HepG2 (cell line): ENCODE results near the gene TMEM145. TPM values are rescaled to one million over a fixed set of nuclear protein-coding genes. Genes with fewer than 3 reads are reported as not detected.

Experiments
- KLF16 ChIP-seq, 2 experiments: sonication (generic) in 1 of 2; formaldehyde crosslinking in 1 of 2; IDR thresholded peaks; 2 replicates each; pipeline versions ENCODE4 v1.6.1 to v1.8.0; 2016 to 2023; ENCODE audit warnings: missing genetic modification reagents in 2 of 2, missing compliant biosample characterization in 1 of 2
- LCORL ChIP-seq, 2 experiments: fragments of 450-650 bp in 1 of 2; sonication (generic) in 1 of 2; formaldehyde crosslinking in 1 of 2; IDR thresholded peaks; 2 replicates each; pipeline versions ENCODE4 v1.5.0 to v1.6.1; 2017 to 2020; ENCODE audit warnings: antibody characterized with exemption in 1 of 2, missing genetic modification reagents in 1 of 2
- POLR2A ChIP-seq, 2 experiments: IDR thresholded peaks; 2 replicates each; pipeline ENCODE4 v1.6.1; 2011; ENCODE audit warnings: low read depth in 2 of 2, low read length in 2 of 2, mild to moderate bottlenecking in 1 of 2, moderate library complexity in 1 of 2; ENCODE audit not compliant: insufficient read depth in 1 of 2
- POLR2AphosphoS5 ChIP-seq: IDR thresholded peaks from 2 replicates; pipeline ENCODE4 v1.6.1; 2012; ENCODE audit warnings: low read depth, low read length
- SALL1 ChIP-seq: sonication (generic); formaldehyde crosslinking; IDR thresholded peaks from 2 replicates; pipeline ENCODE4 v1.8.0; 2022; ENCODE audit warnings: mild to moderate bottlenecking, missing genetic modification reagents
- THAP11 ChIP-seq: IDR thresholded peaks from 2 replicates; pipeline ENCODE4 v1.6.1; 2016; ENCODE audit warnings: missing biosample characterization, missing genetic modification reagents
- ZNF225 ChIP-seq: sonication (generic); formaldehyde crosslinking; IDR thresholded peaks from 2 replicates; pipeline ENCODE4 v1.4.0; 2020; ENCODE audit warnings: mild to moderate bottlenecking, missing genetic modification reagents
- ZNF235 ChIP-seq: sonication (generic); formaldehyde crosslinking; IDR thresholded peaks from 2 replicates; pipeline ENCODE4 v1.8.1; 2023; ENCODE audit warnings: mild to moderate bottlenecking, missing genetic modification reagents, borderline replicate concordance
- ZNF883 ChIP-seq: sonication (generic); formaldehyde crosslinking; IDR thresholded peaks from 2 replicates; pipeline ENCODE4 v1.5.1; 2020; ENCODE audit warnings: mild to moderate bottlenecking, missing genetic modification reagents; ENCODE audit errors: not compliant biosample characterization
- polyA plus RNA-seq, 8 experiments: library from polyadenylated mRNA; depleted of rRNA in 3 of 8; stranded (reverse) in 7 of 8; unstranded in 1 of 8; fragments of >200 nt; fragmentation: Illumina TruSeq in 4 of 8; extraction: Trizol in 4 of 8; gene quantifications; 2 replicates each; pipeline versions ENCODE4 v1.2.1 to v1.2.3, GENCODE V29; 2011 to 2016; ENCODE audit warnings: low read depth in 4 of 8, missing spikeins in 1 of 8, mixed read lengths in 1 of 8; ENCODE audit not compliant: insufficient read depth in 1 of 8
- total RNA-seq, 5 experiments: library from RNA; depleted of rRNA; stranded (reverse); fragments of >200 nt; fragmentation: Illumina TruSeq; extraction: Trizol; gene quantifications; 2 replicates each; pipeline ENCODE4 v1.2.3, GENCODE V29; 2016; ENCODE audit warnings: low read depth in 1 of 5
- TF ChIP-seq, protein P1 (sequence below): sonication (generic); formaldehyde crosslinking; IDR thresholded peaks from 2 replicates; pipeline ENCODE4 v1.5.1; 2020; ENCODE audit warnings: mild to moderate bottlenecking, missing genetic modification reagents, moderate library complexity
- TF ChIP-seq, protein P2 (sequence below): sonication (generic); formaldehyde crosslinking; IDR thresholded peaks from 2 replicates; pipeline ENCODE4 v1.9.0; 2022; ENCODE audit warnings: low read depth, missing genetic modification reagents
- TF ChIP-seq, protein P3 (sequence below): sonication (generic); formaldehyde crosslinking; conservative IDR thresholded peaks from 2 replicates; pipeline ENCODE4 v1.5.0; 2020; ENCODE audit warnings: missing genetic modification reagents
- TF ChIP-seq, protein P4 (sequence below): sonication (generic); formaldehyde crosslinking; IDR thresholded peaks from 2 replicates; pipeline ENCODE4 v1.5.0; 2020; ENCODE audit warnings: mild to moderate bottlenecking, missing genetic modification reagents
- TF ChIP-seq, protein P5 (sequence below): sonication (generic); formaldehyde crosslinking; IDR thresholded peaks from 2 replicates; pipeline ENCODE4 v1.8.0; 2022; ENCODE audit warnings: mild to moderate bottlenecking, missing genetic modification reagents, borderline replicate concordance

The TMEM145 gene
- total and polyA plus RNA-seq, 2 of the 13 experiments (the other 11 are each of a cell fraction or from before 2014, with no cell fraction given): 0.07 to 5.1 TPM

DNA sequence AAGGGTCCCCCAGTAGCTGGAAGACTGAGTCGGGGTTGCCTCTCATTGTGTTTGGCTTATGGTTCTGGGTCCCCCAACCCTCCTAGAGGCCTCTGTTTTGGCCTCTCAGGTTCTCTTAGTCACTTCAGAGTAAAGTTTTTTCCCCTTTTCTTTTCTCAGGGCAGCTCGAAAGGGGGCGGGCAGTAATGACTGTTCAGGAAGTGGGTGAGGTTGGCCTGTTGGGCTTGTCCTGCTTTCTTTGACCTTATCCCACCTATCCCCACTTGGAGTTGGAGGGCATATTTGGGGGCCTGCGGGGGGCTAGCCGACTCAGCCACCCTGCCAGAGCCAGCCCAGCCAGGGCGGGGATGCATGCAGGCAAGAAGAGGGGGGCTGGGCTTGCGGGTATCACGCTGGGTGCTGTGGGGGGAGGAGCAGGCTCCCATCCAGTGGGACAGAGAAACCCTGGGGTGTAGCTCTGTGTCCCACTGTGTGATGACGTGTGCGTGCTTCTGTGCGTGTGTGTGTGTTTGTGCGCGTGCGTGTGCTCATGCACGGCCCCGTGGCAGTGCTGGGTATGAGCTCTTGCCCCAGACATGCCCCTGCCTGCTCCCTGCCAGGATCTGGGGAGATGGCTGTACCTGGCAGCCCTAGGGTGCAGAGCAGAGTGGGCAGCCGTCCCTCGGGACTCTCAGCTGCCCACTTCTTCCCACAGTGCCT lies 42.6 kb upstream of the TMEM145 start (continued):
- TF ChIP-seq, protein P1, sequence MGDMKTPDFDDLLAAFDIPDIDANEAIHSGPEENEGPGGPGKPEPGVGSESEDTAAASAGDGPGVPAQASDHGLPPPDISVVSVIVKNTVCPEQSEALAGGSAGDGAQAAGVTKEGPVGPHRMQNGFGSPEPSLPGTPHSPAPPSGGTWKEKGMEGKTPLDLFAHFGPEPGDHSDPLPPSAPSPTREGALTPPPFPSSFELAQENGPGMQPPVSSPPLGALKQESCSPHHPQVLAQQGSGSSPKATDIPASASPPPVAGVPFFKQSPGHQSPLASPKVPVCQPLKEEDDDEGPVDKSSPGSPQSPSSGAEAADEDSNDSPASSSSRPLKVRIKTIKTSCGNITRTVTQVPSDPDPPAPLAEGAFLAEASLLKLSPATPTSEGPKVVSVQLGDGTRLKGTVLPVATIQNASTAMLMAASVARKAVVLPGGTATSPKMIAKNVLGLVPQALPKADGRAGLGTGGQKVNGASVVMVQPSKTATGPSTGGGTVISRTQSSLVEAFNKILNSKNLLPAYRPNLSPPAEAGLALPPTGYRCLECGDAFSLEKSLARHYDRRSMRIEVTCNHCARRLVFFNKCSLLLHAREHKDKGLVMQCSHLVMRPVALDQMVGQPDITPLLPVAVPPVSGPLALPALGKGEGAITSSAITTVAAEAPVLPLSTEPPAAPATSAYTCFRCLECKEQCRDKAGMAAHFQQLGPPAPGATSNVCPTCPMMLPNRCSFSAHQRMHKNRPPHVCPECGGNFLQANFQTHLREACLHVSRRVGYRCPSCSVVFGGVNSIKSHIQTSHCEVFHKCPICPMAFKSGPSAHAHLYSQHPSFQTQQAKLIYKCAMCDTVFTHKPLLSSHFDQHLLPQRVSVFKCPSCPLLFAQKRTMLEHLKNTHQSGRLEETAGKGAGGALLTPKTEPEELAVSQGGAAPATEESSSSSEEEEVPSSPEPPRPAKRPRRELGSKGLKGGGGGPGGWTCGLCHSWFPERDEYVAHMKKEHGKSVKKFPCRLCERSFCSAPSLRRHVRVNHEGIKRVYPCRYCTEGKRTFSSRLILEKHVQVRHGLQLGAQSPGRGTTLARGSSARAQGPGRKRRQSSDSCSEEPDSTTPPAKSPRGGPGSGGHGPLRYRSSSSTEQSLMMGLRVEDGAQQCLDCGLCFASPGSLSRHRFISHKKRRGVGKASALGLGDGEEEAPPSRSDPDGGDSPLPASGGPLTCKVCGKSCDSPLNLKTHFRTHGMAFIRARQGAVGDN (CRISPR knock-in tag): peak; percentile 61
- TF ChIP-seq, protein P2, sequence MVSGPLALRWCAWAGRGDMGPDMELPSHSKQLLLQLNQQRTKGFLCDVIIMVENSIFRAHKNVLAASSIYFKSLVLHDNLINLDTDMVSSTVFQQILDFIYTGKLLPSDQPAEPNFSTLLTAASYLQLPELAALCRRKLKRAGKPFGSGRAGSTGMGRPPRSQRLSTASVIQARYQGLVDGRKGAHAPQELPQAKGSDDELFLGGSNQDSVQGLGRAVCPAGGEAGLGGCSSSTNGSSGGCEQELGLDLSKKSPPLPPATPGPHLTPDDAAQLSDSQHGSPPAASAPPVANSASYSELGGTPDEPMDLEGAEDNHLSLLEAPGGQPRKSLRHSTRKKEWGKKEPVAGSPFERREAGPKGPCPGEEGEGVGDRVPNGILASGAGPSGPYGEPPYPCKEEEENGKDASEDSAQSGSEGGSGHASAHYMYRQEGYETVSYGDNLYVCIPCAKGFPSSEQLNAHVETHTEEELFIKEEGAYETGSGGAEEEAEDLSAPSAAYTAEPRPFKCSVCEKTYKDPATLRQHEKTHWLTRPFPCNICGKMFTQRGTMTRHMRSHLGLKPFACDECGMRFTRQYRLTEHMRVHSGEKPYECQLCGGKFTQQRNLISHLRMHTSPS (CRISPR knock-in tag): peak; percentile 48; the same call in 1 of the 2 replicates
- no peak for TF ChIP-seq THAP11 (CRISPR knock-in tag)
- TF ChIP-seq SALL1 (CRISPR knock-in tag): peak; percentile 21; the same call in 1 of the 2 replicates
- 0 out of 2 replicates have a peak, but pooled peaks have one; percentile 22 for TF ChIP-seq ZNF225
- no peak for TF ChIP-seq ZNF883 (CRISPR knock-in tag)
- TF ChIP-seq, protein P3, sequence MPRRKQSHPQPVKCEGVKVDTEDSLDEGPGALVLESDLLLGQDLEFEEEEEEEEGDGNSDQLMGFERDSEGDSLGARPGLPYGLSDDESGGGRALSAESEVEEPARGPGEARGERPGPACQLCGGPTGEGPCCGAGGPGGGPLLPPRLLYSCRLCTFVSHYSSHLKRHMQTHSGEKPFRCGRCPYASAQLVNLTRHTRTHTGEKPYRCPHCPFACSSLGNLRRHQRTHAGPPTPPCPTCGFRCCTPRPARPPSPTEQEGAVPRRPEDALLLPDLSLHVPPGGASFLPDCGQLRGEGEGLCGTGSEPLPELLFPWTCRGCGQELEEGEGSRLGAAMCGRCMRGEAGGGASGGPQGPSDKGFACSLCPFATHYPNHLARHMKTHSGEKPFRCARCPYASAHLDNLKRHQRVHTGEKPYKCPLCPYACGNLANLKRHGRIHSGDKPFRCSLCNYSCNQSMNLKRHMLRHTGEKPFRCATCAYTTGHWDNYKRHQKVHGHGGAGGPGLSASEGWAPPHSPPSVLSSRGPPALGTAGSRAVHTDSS (CRISPR knock-in tag): no peak
- TF ChIP-seq, protein P4, sequence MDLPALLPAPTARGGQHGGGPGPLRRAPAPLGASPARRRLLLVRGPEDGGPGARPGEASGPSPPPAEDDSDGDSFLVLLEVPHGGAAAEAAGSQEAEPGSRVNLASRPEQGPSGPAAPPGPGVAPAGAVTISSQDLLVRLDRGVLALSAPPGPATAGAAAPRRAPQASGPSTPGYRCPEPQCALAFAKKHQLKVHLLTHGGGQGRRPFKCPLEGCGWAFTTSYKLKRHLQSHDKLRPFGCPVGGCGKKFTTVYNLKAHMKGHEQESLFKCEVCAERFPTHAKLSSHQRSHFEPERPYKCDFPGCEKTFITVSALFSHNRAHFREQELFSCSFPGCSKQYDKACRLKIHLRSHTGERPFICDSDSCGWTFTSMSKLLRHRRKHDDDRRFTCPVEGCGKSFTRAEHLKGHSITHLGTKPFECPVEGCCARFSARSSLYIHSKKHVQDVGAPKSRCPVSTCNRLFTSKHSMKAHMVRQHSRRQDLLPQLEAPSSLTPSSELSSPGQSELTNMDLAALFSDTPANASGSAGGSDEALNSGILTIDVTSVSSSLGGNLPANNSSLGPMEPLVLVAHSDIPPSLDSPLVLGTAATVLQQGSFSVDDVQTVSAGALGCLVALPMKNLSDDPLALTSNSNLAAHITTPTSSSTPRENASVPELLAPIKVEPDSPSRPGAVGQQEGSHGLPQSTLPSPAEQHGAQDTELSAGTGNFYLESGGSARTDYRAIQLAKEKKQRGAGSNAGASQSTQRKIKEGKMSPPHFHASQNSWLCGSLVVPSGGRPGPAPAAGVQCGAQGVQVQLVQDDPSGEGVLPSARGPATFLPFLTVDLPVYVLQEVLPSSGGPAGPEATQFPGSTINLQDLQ (CRISPR knock-in tag): no peak
- TF ChIP-seq, protein P5, sequence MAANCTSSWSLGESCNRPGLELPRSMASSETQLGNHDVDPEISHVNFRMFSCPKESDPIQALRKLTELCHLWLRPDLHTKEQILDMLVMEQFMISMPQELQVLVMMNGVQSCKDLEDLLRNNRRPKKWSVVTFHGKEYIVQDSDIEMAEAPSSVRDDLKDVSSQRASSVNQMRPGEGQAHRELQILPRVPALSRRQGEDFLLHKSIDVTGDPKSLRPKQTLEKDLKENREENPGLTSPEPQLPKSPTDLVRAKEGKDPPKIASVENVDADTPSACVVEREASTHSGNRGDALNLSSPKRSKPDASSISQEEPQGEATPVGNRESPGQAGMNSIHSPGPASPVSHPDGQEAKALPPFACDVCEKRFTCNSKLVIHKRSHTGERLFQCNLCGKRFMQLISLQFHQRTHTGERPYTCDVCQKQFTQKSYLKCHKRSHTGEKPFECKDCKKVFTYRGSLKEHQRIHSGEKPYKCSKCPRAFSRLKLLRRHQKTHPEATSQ (CRISPR knock-in tag): no peak
- no peak for TF ChIP-seq ZNF235 (CRISPR knock-in tag)
- no peak for TF ChIP-seq LCORL (IDR thresholded peaks at IDR 0.05)
- TF ChIP-seq LCORL (CRISPR knock-in tag; IDR thresholded peaks at IDR 0.05): 0 out of 2 replicates have a peak, but pooled peaks have one; percentile 29
- TF ChIP-seq POLR2A (IDR thresholded peaks at IDR 0.05; ENCODE audit: insufficient read depth in 1 of 2, low read depth in 2 of 2, low read length in 2 of 2): peak in 1 of 2 experiments; percentile 42; a peak in 1 of 4 replicates
- TF ChIP-seq KLF16 (CRISPR knock-in tag; IDR thresholded peaks at IDR 0.05): 0 out of 4 replicates have a peak, but pooled peaks of 1 of the 2 experiments have one; percentile 24
- TF ChIP-seq POLR2AphosphoS5: 0 out of 2 replicates have a peak, but pooled peaks have one; percentile 8
